Left ventricle myocardium inferior (tissue), 1 donor: ENCODE measurements around the gene VEGFB. TPM values are rescaled to one million over a fixed set of nuclear protein-coding genes. Genes with fewer than 3 reads are reported as not detected.

Experiments
- DNase-seq: peaks from one replicate; pipeline ENCODE4 v3.0.0-alpha.2; 2020
- H3K27ac ChIP-seq: fragments of 200-600 bp; replicated peaks from 2 replicates; pipeline ENCODE4 v1.8.0; 2021
- H3K27me3 ChIP-seq: fragments of 200-600 bp; 2 replicates; pipeline ENCODE4 v1.8.0; 2021; ENCODE audit warnings: low read depth
- H3K36me3 ChIP-seq: fragments of 200-600 bp; 2 replicates; pipeline ENCODE4 v1.8.0; 2021
- H3K4me1 ChIP-seq: fragments of 200-600 bp; 2 replicates; pipeline ENCODE4 v1.8.0; 2021
- H3K4me3 ChIP-seq: fragments of 200-600 bp; 2 replicates; pipeline ENCODE4 v1.8.0; 2021; ENCODE audit warnings: mild to moderate bottlenecking, moderate library complexity
- H3K9me3 ChIP-seq: fragments of 200-600 bp; replicated peaks from 2 replicates; pipeline ENCODE4 v1.8.0; 2021
- intact Hi-C: fragments of 100-400 bp; cut with micrococcal nuclease; formaldehyde crosslinking; loops from one replicate; pipeline ENCODE4 v1.11.0; 2022
- total RNA-seq: library from RNA; stranded (reverse); fragmentation: NEBNext Ultra II Directional; extraction: Animal tissue kit (Norgen Biotek cat#: 25700); gene quantifications from one replicate; pipeline ENCODE4 v1.2.1, GENCODE V29; 2021
- TF ChIP-seq, protein P1 (sequence below): fragments of 200-600 bp; IDR thresholded peaks from 2 replicates; pipeline ENCODE4 v1.8.0; 2021; ENCODE audit warnings: antibody characterized with exemption, mild to moderate bottlenecking, borderline replicate concordance
- donor health status: DM: no; HTN: yes; CAD: no; lungs with severe emphysema.

Gene VEGFB
- total RNA-seq, 1 donor from 2014 or later: 272 TPM

- TF ChIP-seq, protein P1, sequence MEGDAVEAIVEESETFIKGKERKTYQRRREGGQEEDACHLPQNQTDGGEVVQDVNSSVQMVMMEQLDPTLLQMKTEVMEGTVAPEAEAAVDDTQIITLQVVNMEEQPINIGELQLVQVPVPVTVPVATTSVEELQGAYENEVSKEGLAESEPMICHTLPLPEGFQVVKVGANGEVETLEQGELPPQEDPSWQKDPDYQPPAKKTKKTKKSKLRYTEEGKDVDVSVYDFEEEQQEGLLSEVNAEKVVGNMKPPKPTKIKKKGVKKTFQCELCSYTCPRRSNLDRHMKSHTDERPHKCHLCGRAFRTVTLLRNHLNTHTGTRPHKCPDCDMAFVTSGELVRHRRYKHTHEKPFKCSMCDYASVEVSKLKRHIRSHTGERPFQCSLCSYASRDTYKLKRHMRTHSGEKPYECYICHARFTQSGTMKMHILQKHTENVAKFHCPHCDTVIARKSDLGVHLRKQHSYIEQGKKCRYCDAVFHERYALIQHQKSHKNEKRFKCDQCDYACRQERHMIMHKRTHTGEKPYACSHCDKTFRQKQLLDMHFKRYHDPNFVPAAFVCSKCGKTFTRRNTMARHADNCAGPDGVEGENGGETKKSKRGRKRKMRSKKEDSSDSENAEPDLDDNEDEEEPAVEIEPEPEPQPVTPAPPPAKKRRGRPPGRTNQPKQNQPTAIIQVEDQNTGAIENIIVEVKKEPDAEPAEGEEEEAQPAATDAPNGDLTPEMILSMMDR: no peak
- Histone ChIP-seq H3K36me3 (peaks cover 19% of the 10 kb centered on the region), H3K27me3 (no peaks in the 10 kb centered on the region), H3K4me1 (peaks cover 64% of the 10 kb centered on the region), H3K4me3 (peak overlapping the region; percentile 85), H3K27ac (peak overlapping the region; percentile 98), H3K9me3 (no peaks in the 10 kb centered on the region)
- intact Hi-C loops: no loop called here
- peak; percentile 98 for DNase-seq
These were observed 35.3 kb downstream of the VEGFB start for GRCh38 chr11:64269540-64270220.

GRCh38 chr11:64275031-64275800 is 40.8 kb downstream of the VEGFB start:
- DNase-seq: no peak
- Histone ChIP-seq H3K9me3 (no peaks in the 10 kb centered on the region), H3K27ac (no peak overlapping the region), H3K27me3 (no peaks in the 10 kb centered on the region), H3K4me3 (no peak overlapping the region), H3K4me1 (peaks cover 36% of the 10 kb centered on the region), H3K36me3 (peaks cover 36% of the 10 kb centered on the region)
- TF ChIP-seq, protein P1: no peak
- intact Hi-C loops: no loop called here

GRCh38 chr11:64275841-64276240 is 41.5 kb downstream of the VEGFB start:
- Histone ChIP-seq H3K36me3 (peaks cover 40% of the 10 kb centered on the region), H3K27me3 (no peaks in the 10 kb centered on the region), H3K4me3 (no peak overlapping the region), H3K9me3 (no peaks in the 10 kb centered on the region), H3K4me1 (peaks cover 32% of the 10 kb centered on the region), H3K27ac (no peak overlapping the region)
- no peak for DNase-seq
- intact Hi-C loops: no loop called here
- TF ChIP-seq, protein P1: no peak

GRCh38 chr11:64276653-64277431 is 42.5 kb downstream of the VEGFB start:
- H3K27me3 ChIP-seq: no peaks in the 10 kb centered on the region
- H3K36me3 ChIP-seq: peaks cover 50% of the 10 kb centered on the region
- peaks cover 37% of the 10 kb centered on the region for H3K4me1 ChIP-seq
- no peak overlapping the region for H3K4me3 ChIP-seq
- TF ChIP-seq, protein P1: no peak
- DNase-seq: no peak
- no peaks in the 10 kb centered on the region for H3K9me3 ChIP-seq
- intact Hi-C loops: no loop called here
- H3K27ac ChIP-seq: no peak overlapping the region

- H3K9me3 ChIP-seq: no peaks in the 10 kb centered on the region
- peaks cover 59% of the 10 kb centered on the region for H3K36me3 ChIP-seq
- TF ChIP-seq, protein P1: no peak
- DNase-seq: no peak
- no peaks in the 10 kb centered on the region for H3K27me3 ChIP-seq
- intact Hi-C loops: no loop called here
- peaks cover 36% of the 10 kb centered on the region for H3K4me1 ChIP-seq
- no peak overlapping the region for H3K27ac ChIP-seq
- H3K4me3 ChIP-seq: no peak overlapping the region
These were observed 44.3 kb downstream of the VEGFB start for GRCh38 chr11:64278576-64279190.
